Effector memory CD4-positive, alpha-beta T cell (primary cell): ENCODE measurements around the gene ARL10.

ENCODE experiments used
- DNase-seq, 3 donors: peaks; one replicate each; pipeline ENCODE4 v3.0.0-alpha.2; 2020
- H3K27ac ChIP-seq: 2 replicates; pipeline ENCODE4 v1.7.0; 2013; ENCODE audit warnings: mild to moderate bottlenecking, low read length, moderate library complexity; ENCODE audit not compliant: insufficient read depth, poor library complexity, severe bottlenecking
- H3K27me3 ChIP-seq: replicated peaks from 2 replicates; pipeline ENCODE4 v1.7.0; 2013; ENCODE audit warnings: mild to moderate bottlenecking, low read length; ENCODE audit not compliant: insufficient read depth, control insufficient read depth, poor library complexity, severe bottlenecking
- H3K36me3 ChIP-seq: 2 replicates; pipeline ENCODE4 v1.7.0; 2013; ENCODE audit warnings: mild to moderate bottlenecking, low read length, moderate library complexity; ENCODE audit not compliant: control insufficient read depth, insufficient read depth
- H3K4me1 ChIP-seq: 2 replicates; pipeline ENCODE4 v1.7.0; 2013; ENCODE audit warnings: low read length, mild to moderate bottlenecking; ENCODE audit not compliant: control insufficient read depth, insufficient read depth, poor library complexity, severe bottlenecking
- H3K4me3 ChIP-seq: 2 replicates; pipeline ENCODE4 v1.7.0; 2013; ENCODE audit warnings: low read length, low read depth, mild to moderate bottlenecking; ENCODE audit not compliant: insufficient read depth, poor library complexity, severe bottlenecking
- H3K9me3 ChIP-seq: 2 replicates; pipeline ENCODE4 v1.7.0; 2013; ENCODE audit warnings: mild to moderate bottlenecking, low read length, moderate library complexity; ENCODE audit not compliant: control insufficient read depth

The ARL10 gene

DNA sequence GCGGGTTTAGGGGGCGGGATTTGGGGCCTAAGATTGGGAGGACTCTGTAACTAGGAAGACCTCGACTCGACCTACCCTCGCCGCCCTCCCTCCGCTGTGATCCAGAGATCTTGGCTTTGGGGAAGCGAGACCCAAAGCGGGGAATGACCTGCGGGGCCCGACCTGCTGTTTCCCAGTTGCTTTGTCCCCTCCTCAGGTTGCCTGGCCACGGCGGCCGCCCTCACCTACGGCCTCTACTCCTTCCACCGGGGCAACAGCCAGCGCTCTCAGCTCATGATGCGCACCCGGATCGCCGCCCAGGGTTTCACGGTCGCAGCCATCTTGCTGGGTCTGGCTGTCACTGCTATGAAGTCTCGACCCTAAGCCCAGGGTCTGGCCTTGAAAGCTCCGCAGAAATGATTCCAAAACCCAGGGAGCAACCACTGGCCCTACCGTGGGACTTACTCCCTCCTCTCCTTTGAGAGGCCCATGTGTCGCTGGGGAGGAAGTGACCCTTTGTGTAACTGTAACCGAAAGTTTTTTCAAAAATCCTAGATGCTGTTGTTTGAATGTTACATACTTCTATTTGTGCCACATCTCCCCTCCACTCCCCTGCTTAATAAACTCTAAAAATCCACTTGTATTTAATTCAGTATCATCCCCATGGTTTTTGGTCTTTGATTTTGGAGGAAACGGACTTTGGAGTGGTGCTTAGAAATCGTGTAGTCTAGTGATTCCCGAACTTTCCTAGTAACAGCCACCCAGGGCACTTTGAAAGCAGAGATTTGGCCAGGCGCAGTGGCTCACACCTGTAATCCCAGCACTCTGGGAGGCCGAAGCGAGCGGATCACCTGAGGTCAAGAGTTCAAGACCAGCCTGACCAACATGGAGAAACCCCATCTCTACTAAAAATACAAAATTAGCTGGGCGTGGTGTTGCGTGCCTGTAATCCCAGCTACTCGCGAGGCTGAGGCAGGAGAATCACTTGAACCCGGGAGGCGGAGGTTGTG is 24.1 kb downstream of the ARL10 start:
- Histone ChIP-seq H3K27ac (peak overlapping the region; percentile 97), H3K27me3 (no peaks in the 10 kb centered on the region), H3K9me3 (no peaks in the 10 kb centered on the region), H3K36me3 (peaks cover 22% of the 10 kb centered on the region), H3K4me1 (peaks cover 10% of the 10 kb centered on the region), H3K4me3 (peak overlapping the region; percentile 93)
- no peak for DNase-seq

DNA sequence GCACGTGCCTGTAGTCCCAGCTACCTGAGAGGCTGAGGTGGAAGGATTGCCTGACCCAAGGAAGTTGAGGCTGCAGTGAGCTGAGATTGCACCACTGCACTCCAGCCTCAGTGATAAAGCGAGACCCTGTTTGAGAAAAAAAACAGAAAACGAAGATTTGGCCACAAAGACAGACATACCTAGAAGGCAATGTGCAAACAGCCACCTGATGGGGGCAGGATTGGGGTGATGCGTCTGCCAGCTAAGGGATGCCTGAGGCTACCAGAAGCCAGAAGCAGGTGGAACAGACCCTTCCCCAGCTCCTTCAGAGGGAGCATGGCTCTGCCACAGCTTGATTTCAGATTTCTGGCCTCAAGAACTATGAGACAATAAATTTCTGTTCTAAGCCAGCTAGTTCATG is 26.2 kb downstream of the ARL10 start:
- Histone ChIP-seq H3K4me1 (peaks cover 10% of the 10 kb centered on the region), H3K4me3 (no peak overlapping the region), H3K36me3 (peaks cover 5% of the 10 kb centered on the region), H3K9me3 (no peaks in the 10 kb centered on the region), H3K27me3 (no peaks in the 10 kb centered on the region), H3K27ac (no peak overlapping the region)
- no peak for DNase-seq

DNA sequence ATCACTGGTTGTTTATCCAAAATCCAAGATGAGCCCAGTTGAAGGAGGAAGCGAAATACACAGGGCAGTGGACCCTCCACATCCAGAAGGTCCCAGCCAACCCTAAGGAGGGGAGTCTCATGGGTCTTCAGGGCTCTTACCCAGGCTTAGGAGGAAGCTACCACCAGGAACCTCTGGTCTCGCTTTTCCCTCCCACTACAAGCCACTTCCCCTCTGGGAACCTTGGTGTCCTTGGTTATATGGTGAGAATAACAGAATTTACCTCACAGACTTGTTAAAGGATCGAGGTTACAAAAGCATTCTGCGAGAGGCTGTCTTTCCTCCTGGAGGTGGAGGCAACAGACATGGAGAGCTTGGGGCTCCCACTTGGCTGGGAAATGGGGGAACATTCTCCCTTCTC is 26.7 kb downstream of the ARL10 start:
- H3K36me3 ChIP-seq = peaks cover 5% of the 10 kb centered on the region

DNA sequence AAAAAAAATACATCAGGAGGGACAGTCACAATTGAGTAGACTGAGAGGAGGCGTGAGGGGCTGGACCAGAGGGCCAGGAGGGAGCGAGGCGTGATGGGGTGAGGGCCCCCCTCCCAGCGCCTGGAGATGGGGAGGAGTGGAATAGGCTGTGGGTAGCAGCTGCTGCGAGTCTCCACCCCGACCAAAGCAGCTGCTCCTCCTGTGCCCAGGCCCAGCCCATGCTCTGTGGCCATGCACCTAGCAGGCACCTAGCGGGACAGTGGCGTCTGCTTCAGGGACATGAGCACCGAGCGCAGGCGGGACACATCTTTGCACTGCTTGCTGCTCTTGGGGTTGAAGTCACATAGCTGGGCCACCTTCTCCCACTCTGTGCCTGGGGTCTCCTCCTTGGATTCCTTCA is 27.2 kb downstream of the ARL10 start:
- Histone ChIP-seq H3K4me1 (peaks cover 10% of the 10 kb centered on the region), H3K9me3 (no peaks in the 10 kb centered on the region), H3K36me3 (peaks cover 8% of the 10 kb centered on the region), H3K27me3 (no peaks in the 10 kb centered on the region), H3K27ac (no peak overlapping the region), H3K4me3 (no peak overlapping the region)
- no peak for DNase-seq

More for the DNA sequence above, 26.7 kb downstream of the ARL10 start:
- Histone ChIP-seq H3K27me3 (no peaks in the 10 kb centered on the region), H3K27ac (no peak overlapping the region), H3K4me3 (no peak overlapping the region), H3K9me3 (no peaks in the 10 kb centered on the region), H3K4me1 (peaks cover 10% of the 10 kb centered on the region)
- DNase-seq = no peak

DNA sequence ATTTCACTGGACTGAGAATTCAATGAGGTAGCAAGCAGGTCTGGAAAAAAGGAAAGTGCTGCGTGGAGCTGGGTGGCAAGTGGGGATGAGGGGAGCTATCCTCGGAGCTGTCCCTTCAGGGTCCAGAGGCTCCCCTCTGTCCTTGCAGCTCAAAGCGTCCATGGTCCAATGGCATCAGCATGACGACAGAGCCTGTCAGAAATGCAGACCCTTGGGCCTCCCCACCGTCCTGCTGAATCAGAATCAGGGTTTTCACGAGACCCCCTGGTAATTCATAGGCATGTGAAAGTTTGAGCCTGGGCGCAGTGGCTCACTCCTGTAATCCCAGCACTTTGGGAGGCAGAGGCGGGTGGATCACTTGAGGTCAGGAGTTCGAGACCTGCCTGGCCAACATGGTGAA is 28.8 kb downstream of the ARL10 start:
- no peak for DNase-seq
- Histone ChIP-seq H3K27me3 (no peaks in the 10 kb centered on the region), H3K4me1 (peaks cover 4% of the 10 kb centered on the region), H3K36me3 (peaks cover 9% of the 10 kb centered on the region), H3K27ac (no peak overlapping the region), H3K9me3 (no peaks in the 10 kb centered on the region), H3K4me3 (no peak overlapping the region)

- Histone ChIP-seq H3K27ac (no peak overlapping the region), H3K9me3 (no peaks in the 10 kb centered on the region), H3K27me3 (no peaks in the 10 kb centered on the region), H3K36me3 (peaks cover 9% of the 10 kb centered on the region), H3K4me3 (no peak overlapping the region), H3K4me1 (no peaks in the 10 kb centered on the region)
- no peak for DNase-seq
These were observed 29.8 kb downstream of the ARL10 start for GRCh38 chr5:176394881-176395675.

DNA sequence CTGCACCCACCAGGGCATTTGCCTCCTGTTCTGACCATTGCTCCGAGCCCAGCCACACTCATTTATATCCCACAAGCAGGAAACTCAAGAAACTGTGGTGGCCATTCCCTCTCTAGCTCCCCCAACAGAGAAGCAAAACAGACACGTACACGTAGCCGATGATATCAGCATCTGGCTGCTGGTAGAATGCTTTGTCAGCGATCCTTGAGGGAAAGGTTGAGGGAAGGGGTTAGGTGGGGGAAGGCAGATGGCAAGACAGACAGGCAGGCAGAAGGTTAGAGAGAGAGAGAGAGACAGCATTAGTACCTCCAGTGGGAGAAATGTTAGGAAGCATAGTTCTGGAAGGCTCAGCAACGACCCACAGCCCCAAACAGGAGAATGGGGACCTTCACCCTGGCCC is 31.0 kb downstream of the ARL10 start:
- no peaks in the 10 kb centered on the region for H3K27me3 ChIP-seq
- no peaks in the 10 kb centered on the region for H3K4me1 ChIP-seq
- H3K4me3 ChIP-seq = no peak overlapping the region
- no peak for DNase-seq
- H3K9me3 ChIP-seq = no peaks in the 10 kb centered on the region
- no peak overlapping the region for H3K27ac ChIP-seq
- peaks cover 14% of the 10 kb centered on the region for H3K36me3 ChIP-seq

- Histone ChIP-seq H3K36me3 (peaks cover 14% of the 10 kb centered on the region), H3K27ac (no peak overlapping the region), H3K4me3 (no peak overlapping the region), H3K9me3 (no peaks in the 10 kb centered on the region), H3K4me1 (no peaks in the 10 kb centered on the region), H3K27me3 (no peaks in the 10 kb centered on the region)
- no peak for DNase-seq
These were observed 32.6 kb downstream of the ARL10 start for GRCh38 chr5:176397736-176398420.

DNA sequence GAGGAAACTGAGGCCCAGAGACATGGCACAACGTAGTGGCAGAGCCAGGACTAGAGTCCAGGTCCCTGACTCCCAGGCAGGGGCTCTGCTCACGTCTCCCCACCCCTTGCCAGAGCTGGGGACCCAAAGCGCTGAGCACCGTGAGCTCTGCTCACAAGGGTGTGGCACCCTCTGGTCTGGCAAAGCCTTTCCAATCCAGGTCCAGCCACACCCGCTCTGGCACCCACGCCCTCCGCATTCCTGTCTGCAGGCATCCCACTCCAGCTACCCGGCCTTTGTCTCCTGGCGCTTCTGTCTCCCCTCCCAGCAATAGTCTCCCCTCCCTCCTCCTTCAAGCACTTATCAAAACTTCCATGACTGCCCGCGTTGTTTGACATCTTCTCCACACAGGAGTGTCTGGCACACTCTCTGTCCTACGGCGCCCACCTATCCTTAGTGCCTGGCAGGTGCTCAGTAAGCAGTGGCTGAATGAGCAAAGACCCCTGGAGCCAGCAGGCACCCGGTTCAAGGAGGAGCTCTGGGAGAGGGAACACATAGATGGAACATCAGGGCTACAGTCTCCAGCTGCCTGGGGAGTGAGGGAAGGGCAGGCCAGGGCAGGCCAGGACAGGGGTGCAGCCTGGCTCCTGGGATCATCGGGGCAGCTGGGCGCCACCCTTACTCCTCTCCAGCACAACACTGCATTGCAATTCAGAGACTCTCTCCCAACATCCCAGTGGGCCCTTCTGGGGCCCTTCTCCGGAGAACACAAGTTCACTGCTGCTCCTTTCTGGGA is 35.3 kb downstream of the ARL10 start:
- Histone ChIP-seq H3K9me3 (no peaks in the 10 kb centered on the region), H3K36me3 (peaks cover 12% of the 10 kb centered on the region), H3K4me3 (no peak overlapping the region), H3K4me1 (no peaks in the 10 kb centered on the region), H3K27me3 (no peaks in the 10 kb centered on the region), H3K27ac (no peak overlapping the region)
- DNase-seq = no peak
